ENCODE measurements around the gene EML4.

The EML4 gene

DNA sequence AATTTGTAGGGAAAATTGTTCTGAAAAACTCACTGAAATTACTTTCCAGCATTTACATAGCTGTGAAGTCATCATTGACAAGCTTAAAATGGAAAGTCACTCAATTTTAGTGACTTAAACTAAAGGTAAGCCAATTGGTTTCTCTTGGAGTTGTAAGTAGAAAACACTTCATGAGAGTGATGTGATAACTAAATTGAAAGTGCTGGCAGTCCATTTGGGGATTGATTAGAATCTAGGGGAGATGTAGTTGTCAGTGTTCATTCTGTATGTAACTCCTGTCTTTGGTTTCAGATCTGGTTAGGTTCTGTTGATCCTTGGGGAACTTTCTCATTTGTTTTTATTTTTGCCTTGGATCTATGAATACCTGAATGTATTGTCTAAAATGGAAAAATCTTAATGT is 138.0 kb downstream of the EML4 start:
- DNase-seq (ENCODE audit: low read depth), result no peak

- DNase-seq (ENCODE audit: low read depth), result no peak
Observed at GRCh38 chr2:42309366-42309765, 140.2 kb downstream of the EML4 start.

- no peak for DNase-seq (ENCODE audit: low read depth)
Observed at GRCh38 chr2:42310007-42310515, 140.9 kb downstream of the EML4 start.

- DNase-seq (ENCODE audit: low read depth), result no peak
Observed at GRCh38 chr2:42312106-42312505, 143.0 kb downstream of the EML4 start.

DNA sequence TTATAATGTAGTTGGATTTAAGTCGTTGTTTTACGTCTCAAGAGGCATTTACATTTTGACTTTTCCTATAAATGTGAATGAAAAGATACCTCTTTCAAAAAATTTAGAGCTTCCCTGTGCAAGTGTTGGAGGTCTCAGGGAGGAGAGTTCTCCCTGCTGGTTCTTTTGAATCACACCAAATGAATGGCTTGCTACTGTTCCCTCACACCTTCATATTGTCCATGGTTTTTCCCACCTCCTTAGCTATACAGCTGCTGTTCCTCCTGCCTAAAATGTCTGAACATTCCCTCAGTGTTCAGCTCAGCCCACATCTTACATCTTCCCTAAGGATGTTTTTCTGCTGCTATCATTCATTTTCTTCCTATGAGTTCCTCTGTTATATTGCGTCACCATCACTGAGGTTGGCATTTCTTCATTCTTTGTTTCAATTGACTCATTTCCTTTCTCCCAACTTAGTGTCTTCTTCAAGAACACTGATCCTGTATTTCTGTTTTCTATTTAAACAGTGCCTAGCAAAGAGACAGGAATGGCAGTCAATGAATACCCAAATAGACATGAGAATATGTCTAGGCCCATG is 145.8 kb downstream of the EML4 start:
- no peak for DNase-seq (ENCODE audit: low read depth)

- DNase-seq (ENCODE audit: low read depth), result no peak
Observed at GRCh38 chr2:42315844-42316470, 146.8 kb downstream of the EML4 start.

- DNase-seq (ENCODE audit: low read depth), result no peak
Observed at GRCh38 chr2:42316910-42317309, 147.8 kb downstream of the EML4 start.

GRCh38 chr2:42317486-42317885 is 148.3 kb downstream of the EML4 start:
- no peak for DNase-seq (ENCODE audit: low read depth)

DNA sequence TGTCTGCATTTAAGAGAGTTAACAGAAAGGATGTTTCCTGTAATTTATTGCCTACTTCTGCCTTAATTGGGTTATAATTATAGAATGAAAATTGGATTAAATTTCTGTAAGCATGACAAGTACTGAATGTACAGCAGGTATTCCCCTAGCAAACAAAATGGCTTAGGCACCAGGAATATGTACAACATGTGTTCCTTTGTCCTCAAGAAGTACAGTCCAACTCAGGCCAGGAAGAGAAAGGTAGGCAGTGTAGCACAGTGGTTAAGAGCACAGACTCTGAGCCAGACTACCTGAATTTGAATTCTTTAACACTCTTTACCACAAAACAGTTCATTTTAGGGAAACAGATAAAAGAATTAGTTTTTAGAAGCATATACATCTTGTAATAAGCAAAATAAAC is 148.8 kb downstream of the EML4 start:
- no peak for DNase-seq (ENCODE audit: low read depth)

DNA sequence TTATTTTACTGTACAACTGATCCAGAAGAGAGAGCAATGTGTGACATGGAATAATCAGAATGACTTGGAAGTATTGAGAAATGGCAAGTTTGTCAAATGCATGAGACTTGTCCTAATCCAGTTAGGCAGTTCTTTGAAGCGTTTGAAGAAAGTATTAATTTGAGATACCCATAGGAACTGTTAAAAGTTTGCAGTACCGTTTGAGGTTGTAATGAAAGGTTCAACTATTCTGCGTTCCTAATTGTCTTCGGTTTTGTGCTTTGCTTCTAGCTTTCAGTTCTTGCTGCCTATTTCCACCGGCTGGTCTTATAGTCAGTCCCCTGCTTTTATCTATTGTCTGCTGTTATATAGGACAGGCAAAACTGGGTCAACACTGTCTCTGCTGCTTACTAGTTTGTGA is 150.1 kb downstream of the EML4 start:
- DNase-seq (ENCODE audit: low read depth), result no peak

DNA sequence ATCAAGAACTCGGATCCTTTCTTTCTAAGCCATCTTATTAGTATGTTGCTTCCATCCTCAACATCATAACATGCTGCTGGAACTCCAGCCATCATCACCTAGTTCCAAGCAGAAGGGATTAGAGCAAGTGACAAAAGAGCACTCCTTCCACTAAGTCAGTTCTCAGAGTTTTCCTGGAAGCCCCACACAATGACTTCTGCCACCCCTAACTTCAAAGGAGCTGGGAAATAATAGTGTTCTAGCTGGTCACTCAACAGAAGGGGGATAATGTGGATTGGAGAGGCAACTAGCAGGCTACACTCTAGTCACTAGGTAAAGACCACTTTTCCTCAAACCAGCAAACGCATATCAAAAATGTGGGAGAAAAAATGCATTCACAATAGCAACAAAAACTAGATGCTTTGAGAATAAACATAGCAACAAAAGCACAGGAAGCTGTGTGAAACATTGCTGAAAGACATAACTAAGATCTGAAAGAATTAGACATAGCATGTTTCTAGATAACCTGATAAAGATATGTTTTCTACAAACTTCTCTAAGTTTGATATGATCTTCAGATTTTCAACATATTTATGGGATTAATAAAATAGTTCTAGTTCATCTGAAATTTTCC is 152.4 kb downstream of the EML4 start:
- DNase-seq (ENCODE audit: low read depth), result no peak

DNA sequence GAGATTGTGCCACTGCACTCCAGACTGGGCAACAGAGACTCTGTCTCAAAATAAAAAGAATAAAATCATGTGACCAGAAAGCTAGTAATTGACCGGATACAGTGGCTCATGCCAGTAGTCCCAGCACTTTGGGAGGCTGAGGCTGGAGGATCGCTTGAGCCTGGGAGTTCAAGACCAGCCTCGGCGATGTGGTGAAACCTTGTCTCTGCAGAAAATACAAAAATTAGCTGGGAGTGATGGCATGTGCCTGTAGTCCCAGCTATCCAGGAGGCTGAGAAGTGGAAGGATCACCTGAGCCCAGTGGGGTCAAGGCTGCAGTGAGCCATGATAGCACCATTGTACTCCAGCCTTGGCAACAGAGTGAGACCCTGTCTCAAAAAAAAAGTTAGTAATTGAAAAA is 155.1 kb downstream of the EML4 start:
- DNase-seq (ENCODE audit: low read depth), result no peak

GRCh38 chr2:42324949-42325348 is 155.8 kb downstream of the EML4 start:
- no peak for DNase-seq (ENCODE audit: low read depth)

GRCh38 chr2:42325609-42326008 is 156.5 kb downstream of the EML4 start:
- no peak for DNase-seq (ENCODE audit: low read depth)

GRCh38 chr2:42327125-42327524 is 158.0 kb downstream of the EML4 start:
- no peak for DNase-seq (ENCODE audit: low read depth)

DNA sequence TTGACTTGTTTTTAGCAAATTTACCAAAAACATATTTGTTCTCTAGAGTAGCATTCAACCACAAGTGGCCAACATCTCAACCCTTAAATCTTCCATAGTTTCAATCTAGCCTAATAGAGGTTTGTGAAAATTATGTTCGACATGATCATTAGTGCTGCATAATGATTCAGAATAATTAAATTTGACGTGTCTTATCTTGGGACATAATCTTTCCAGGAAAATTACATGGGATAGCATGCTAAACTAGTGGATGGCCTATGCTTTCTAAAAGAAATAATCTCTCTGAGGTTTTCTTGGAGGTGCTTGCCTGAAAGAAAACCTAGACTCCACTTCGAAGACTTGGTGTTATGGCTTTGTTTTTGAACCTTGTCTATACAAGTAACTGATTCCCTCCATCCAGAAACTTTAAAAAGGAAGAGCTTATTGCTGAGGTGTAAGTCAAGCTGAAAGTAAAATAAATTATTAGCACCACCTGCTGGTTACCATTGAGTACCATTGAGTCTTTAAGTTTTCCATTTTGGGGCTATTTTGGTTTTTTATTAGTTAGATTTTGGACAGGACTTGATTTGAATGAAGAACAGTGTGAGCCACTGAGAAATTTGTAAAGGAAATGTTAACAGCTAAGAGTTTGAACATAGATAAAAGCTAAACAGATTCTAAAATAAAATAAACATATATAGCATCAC is 159.1 kb downstream of the EML4 start:
- DNase-seq (ENCODE audit: low read depth), result no peak

DNA sequence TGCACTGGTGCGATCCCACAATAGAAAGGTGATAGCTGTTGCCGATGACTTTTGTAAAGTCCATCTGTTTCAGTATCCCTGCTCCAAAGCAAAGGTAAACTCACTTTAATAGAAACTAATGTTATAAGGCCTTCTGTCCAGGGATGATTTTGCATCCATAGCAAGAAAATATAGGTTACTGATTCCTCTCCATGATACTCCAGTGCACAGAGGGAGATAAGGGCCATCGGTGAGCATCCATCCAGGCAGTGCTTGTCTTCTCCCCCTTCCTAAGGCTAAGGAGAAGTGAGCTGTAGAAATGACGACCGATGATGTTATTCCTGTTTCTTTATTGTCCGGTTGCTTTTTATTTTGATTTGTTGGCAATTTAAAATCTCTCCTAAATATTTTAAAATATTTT is 159.8 kb downstream of the EML4 start:
- no peak for DNase-seq (ENCODE audit: low read depth)

- no peak for DNase-seq (ENCODE audit: low read depth)
Observed at GRCh38 chr2:42329736-42330135, 160.6 kb downstream of the EML4 start.

- DNase-seq (ENCODE audit: low read depth), result no peak
Observed at GRCh38 chr2:42331569-42332284, 162.6 kb downstream of the EML4 start.

DNA sequence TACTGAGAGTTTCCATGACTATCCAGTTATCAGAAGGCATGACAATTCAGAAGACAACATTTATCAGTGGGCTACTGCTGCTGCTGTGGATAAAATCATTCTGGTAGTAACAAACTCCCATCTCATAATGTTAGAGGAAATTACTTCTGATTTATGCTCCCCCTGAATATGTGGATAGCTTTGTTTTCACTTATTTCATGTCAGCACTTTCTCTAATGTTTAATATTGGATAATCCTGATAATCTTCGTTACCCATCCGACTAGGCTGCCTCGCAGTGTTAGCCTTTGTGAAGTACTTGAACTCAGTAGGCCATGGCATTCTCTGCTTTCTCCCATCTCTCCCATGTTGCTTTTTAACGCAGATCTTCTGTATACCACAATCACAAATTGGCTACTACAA is 163.4 kb downstream of the EML4 start:
- DNase-seq (ENCODE audit: low read depth), result no peak

GRCh38 chr2:42333579-42333978 is 164.4 kb downstream of the EML4 start:
- DNase-seq (ENCODE audit: low read depth), result no peak

- no peak for DNase-seq (ENCODE audit: low read depth)
Observed at GRCh38 chr2:42334220-42334619, 165.1 kb downstream of the EML4 start.
